ENCODE measurements around the gene KLHL17.
"Not testable (repeated sequence)": the region's sequence is repeated elsewhere in the genome, so short reads cannot be mapped to it uniquely, and the experiment has no call there.

The KLHL17 gene

GRCh38 chr1:978835-979743 lies 18.7 kb downstream of the KLHL17 start:
- Mint-ChIP-seq H3K9me3 (peaks cover 4% of the 10 kb centered on the region), H3K27ac (no peak overlapping the region), H3K4me1 (peaks cover 10% of the 10 kb centered on the region), H3K36me3 (peaks cover 3% of the 10 kb centered on the region), H3K27me3 (peaks cover 43% of the 10 kb centered on the region), H3K4me3 (no peak overlapping the region)
- CTCF ChIA-PET = no interaction called here
- no peak for DNase-seq

GRCh38 chr1:979744-980072 lies 19.3 kb downstream of the KLHL17 start:
- Mint-ChIP-seq H3K27ac (no peak overlapping the region), H3K4me1 (peaks cover 10% of the 10 kb centered on the region), H3K4me3 (no peak overlapping the region), H3K36me3 (peaks cover 3% of the 10 kb centered on the region), H3K27me3 (peaks cover 41% of the 10 kb centered on the region), H3K9me3 (peaks cover 4% of the 10 kb centered on the region)
- no peak for DNase-seq
- CTCF ChIA-PET = interaction anchor here (0.7 kb wide), 1 partner anchor 25 kb away, joined by 3 read pairs; no protein-coding TSS in a partner anchor

DNA sequence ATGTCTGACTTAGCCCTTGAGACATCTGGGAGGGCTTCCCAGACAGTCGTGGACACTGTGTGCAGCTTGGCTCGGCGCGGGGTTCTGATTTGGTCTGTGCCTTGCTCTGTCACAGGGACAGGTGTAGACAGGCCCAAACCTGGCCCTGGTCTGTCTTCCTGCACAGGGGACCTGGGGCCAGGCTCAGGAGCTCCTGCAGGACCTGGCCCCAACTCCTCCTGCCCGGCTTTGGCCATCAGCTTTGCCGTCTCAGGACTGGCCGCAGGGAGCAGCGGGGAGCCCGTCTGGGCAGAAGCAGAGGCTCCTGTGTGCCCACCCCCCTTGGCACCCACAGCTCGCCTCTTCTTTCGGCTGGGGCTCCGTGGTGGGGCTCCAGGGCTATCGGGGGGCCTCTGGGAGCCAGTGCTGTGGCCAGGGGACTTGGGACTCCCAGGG lies 19.8 kb downstream of the KLHL17 start:
- CTCF ChIA-PET = interaction anchor here (0.7 to 1.8 kb wide), 2 partner anchors 24 to 84 kb away, joined by 3 to 9 read pairs; no protein-coding TSS in a partner anchor
- peaks cover 3% of the 10 kb centered on the region for H3K36me3 Mint-ChIP-seq
- DNase-seq = no peak
- peaks cover 41% of the 10 kb centered on the region for H3K27me3 Mint-ChIP-seq
- peaks cover 10% of the 10 kb centered on the region for H3K4me1 Mint-ChIP-seq
- H3K27ac Mint-ChIP-seq = no peak overlapping the region
- no peak overlapping the region for H3K4me3 Mint-ChIP-seq
- H3K9me3 Mint-ChIP-seq = peaks cover 4% of the 10 kb centered on the region

DNA sequence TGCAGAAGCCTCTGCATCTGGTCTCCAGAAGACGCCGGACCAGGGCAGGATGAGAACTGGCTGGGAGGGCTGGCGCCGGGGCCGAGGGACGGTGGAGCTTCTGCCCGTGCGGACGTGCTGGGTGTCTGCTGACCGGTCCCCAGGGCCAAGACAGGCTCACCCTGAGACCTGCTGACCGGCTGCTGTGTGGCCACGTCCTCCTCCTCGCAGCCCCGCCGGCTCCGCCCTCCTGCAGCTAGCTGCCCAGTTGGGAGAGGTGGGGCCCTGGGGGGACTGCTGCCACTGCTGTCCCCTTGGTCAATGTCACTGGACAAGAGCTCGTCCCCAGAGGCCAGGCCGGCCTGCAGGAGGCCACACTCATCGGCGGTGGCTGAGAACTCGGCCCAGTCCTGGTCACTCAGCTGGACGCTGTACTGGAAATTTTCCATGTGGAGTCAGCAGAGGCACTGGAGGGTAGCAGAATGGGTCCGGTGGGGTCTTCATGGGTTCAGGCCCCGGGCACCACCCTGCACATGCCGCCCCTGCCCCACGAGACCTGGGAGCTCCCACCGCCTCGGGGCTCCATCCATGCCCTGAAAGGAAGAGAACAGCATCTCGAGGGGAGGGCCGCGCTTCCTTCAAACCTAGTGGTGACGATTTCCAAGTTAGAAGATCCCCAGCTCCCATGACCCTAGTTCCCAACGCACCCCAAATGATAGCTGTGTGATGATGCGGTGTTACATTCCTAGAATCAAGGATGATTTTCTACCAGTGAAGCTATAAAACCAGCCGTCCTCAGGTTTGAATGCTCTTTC lies 20.4 kb downstream of the KLHL17 start:
- CTCF ChIA-PET = interaction anchor here (0.7 to 1.8 kb wide), 4 partner anchors 9 to 83 kb away, joined by 3 to 9 read pairs (median 3); no protein-coding TSS in a partner anchor
- peaks cover 3% of the 10 kb centered on the region for H3K36me3 Mint-ChIP-seq
- H3K9me3 Mint-ChIP-seq = peaks cover 4% of the 10 kb centered on the region
- H3K27me3 Mint-ChIP-seq = peaks cover 41% of the 10 kb centered on the region
- no peak for DNase-seq
- H3K4me1 Mint-ChIP-seq = peaks cover 6% of the 10 kb centered on the region
- H3K4me3 Mint-ChIP-seq = no peak overlapping the region
- no peak overlapping the region for H3K27ac Mint-ChIP-seq

DNA sequence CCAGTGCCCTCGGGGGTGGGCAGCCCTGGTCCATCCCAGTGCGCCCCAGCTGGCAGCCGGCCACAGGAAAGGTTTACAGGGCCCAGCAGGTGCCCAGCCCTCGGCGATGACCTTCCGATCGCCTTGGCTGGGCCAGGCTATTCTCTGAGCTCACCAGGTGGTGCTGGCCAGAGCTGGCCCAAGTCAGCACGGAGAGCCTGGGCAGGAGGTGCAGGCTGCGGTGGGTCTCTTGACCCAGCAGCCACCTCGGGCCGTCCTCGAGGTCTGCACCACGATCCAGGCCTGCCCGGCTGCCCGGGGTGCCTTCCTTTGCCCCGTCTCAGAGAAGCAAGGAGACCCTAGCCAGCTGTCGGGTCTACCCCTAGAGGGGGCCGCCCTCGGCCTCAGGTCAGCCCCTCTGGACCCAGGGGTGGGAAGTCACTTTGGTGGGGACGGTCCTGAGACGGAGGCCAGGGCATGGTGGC lies 21.1 kb downstream of the KLHL17 start:
- peaks cover 3% of the 10 kb centered on the region for H3K4me1 Mint-ChIP-seq
- CTCF ChIA-PET = interaction anchor here (0.8 to 1.8 kb wide), 3 partner anchors 8 to 82 kb away, joined by 3 to 9 read pairs (median 3); no protein-coding TSS in a partner anchor
- H3K27ac Mint-ChIP-seq = no peak overlapping the region
- H3K4me3 Mint-ChIP-seq = no peak overlapping the region
- DNase-seq = no peak
- H3K27me3 Mint-ChIP-seq = peaks cover 44% of the 10 kb centered on the region
- peaks cover 4% of the 10 kb centered on the region for H3K9me3 Mint-ChIP-seq
- H3K36me3 Mint-ChIP-seq = peaks cover 3% of the 10 kb centered on the region

- peaks cover 4% of the 10 kb centered on the region for H3K9me3 Mint-ChIP-seq
- H3K4me3 Mint-ChIP-seq = no peak within 1 kb of the TSS
- H3K27me3 Mint-ChIP-seq = peaks cover 46% of the 10 kb centered on the region
- H3K27ac Mint-ChIP-seq = no peak within 1 kb of the TSS
- peaks cover 3% of the 10 kb centered on the region for H3K36me3 Mint-ChIP-seq
- CTCF ChIA-PET = interaction anchor here (0.8 to 3.3 kb wide), 8 partner anchors 12 to 309 kb away, joined by 3 to 28 read pairs (median 5); partner anchors contain the start of gene PLEKHN1
- DNase-seq = no peak
- peaks cover 3% of the 10 kb centered on the region for H3K4me1 Mint-ChIP-seq
These were observed 21.7 kb downstream of the KLHL17 start, which contains the start of gene PERM1 for GRCh38 chr1:981955-982558. PERM1 (minus strand) TSS chr1:982093; CDS start chr1:981029, 1,064 bp downstream.

- no peak for DNase-seq
- Mint-ChIP-seq H3K9me3 (peaks cover 4% of the 10 kb centered on the region), H3K27me3 (peaks cover 51% of the 10 kb centered on the region), H3K27ac (no peak overlapping the region), H3K4me1 (peaks cover 3% of the 10 kb centered on the region), H3K4me3 (no peak overlapping the region), H3K36me3 (peaks cover 3% of the 10 kb centered on the region)
- CTCF ChIA-PET = interaction anchor here (0.7 to 4.8 kb wide), 12 partner anchors 9 to 323 kb away, joined by 3 to 40 read pairs (median 5); partner anchors contain the start of genes ISG15 and PLEKHN1
These were observed 22.5 kb downstream of the KLHL17 start for GRCh38 chr1:982765-983436.

- DNase-seq = peak; percentile 73
- Mint-ChIP-seq H3K36me3 (no peaks in the 10 kb centered on the region), H3K9me3 (no peaks in the 10 kb centered on the region), H3K27me3 (peaks cover 55% of the 10 kb centered on the region), H3K4me1 (no peaks in the 10 kb centered on the region), H3K27ac (no peak overlapping the region), H3K4me3 (no peak overlapping the region)
- CTCF ChIA-PET = interaction anchor here (0.7 to 4.8 kb wide), 16 partner anchors 10 to 322 kb away, joined by 3 to 40 read pairs (median 5); partner anchors contain the start of genes ISG15 and PLEKHN1
These were observed 23.6 kb downstream of the KLHL17 start for GRCh38 chr1:983798-984475.

DNA sequence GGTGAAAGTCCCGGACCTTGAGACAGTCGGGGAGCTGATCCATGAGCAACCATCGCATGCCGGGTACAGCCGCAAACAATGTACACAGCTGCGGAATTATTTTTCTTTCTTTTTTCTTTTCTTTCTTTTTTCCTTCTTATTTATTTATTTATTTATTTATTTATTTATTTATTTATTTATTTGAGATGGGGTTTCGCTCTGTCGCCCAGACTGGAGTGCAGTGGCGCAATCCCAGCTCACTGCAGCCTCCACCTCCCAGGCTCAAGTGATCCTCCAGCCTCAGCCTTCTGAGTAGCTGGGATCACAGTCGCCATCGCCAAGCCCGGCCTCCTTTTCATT lies 24.1 kb downstream of the KLHL17 start:
- CTCF ChIA-PET = interaction anchor here (0.8 to 4.8 kb wide), 12 partner anchors 9 to 287 kb away, joined by 3 to 40 read pairs (median 5); partner anchors contain the start of genes ISG15 and PLEKHN1
- H3K9me3 Mint-ChIP-seq = no peaks in the 10 kb centered on the region
- H3K36me3 Mint-ChIP-seq = no peaks in the 10 kb centered on the region
- H3K4me1 Mint-ChIP-seq = no peaks in the 10 kb centered on the region
- H3K27ac Mint-ChIP-seq = no peak overlapping the region
- DNase-seq = no peak
- H3K4me3 Mint-ChIP-seq = no peak overlapping the region
- H3K27me3 Mint-ChIP-seq = peaks cover 60% of the 10 kb centered on the region

- no peaks in the 10 kb centered on the region for H3K9me3 Mint-ChIP-seq
- no peak for DNase-seq
- CTCF ChIA-PET = interaction anchor here (0.9 to 4.8 kb wide), 12 partner anchors 9 to 307 kb away, joined by 3 to 40 read pairs (median 5); partner anchors contain the start of genes ISG15 and PLEKHN1
- no peaks in the 10 kb centered on the region for H3K36me3 Mint-ChIP-seq
- H3K4me3 Mint-ChIP-seq = no peak overlapping the region
- no peaks in the 10 kb centered on the region for H3K4me1 Mint-ChIP-seq
- no peak overlapping the region for H3K27ac Mint-ChIP-seq
- H3K27me3 Mint-ChIP-seq = peaks cover 67% of the 10 kb centered on the region
These were observed 24.7 kb downstream of the KLHL17 start for GRCh38 chr1:985126-985525.

GRCh38 chr1:988061-988460 lies 27.7 kb downstream of the KLHL17 start:
- not testable (repeated sequence) for H3K36me3 Mint-ChIP-seq, H3K4me3 Mint-ChIP-seq, H3K27ac Mint-ChIP-seq, H3K4me1 Mint-ChIP-seq, H3K9me3 Mint-ChIP-seq, DNase-seq
- CTCF ChIA-PET = interaction anchor here (0.8 kb wide), 1 partner anchor 76 kb away, joined by 3 read pairs; no protein-coding TSS in a partner anchor
- peaks cover 75% of the 10 kb centered on the region for H3K27me3 Mint-ChIP-seq

DNA sequence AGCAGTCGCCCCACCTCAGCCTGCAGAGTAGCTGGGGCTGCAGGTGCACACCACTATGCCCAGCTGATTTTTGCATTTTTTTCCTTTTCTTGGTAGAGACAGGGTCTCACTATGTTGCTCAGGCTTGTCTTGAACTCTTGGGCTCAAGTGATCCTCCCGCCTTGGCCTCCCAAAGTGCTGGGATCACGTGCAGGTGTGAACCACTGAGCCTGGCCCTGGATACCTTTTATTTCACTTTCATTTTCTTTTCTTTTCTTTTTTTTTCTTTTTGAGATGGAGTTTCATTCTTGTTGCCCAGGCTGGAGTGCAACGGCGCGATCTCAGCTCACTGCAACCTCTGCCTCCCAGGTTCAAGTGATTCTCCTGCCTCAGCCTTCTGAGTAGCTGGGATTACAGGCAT lies 30.9 kb downstream of the KLHL17 start:
- not testable (repeated sequence) for H3K9me3 Mint-ChIP-seq, H3K36me3 Mint-ChIP-seq, H3K27ac Mint-ChIP-seq, DNase-seq, H3K4me3 Mint-ChIP-seq, H3K4me1 Mint-ChIP-seq
- H3K27me3 Mint-ChIP-seq = peaks cover 76% of the 10 kb centered on the region
- CTCF ChIA-PET = interaction anchor here (1.0 to 1.6 kb wide), 3 partner anchors 8 to 380 kb away, joined by 3 to 9 read pairs (median 5); no protein-coding TSS in a partner anchor

Data from activated naive CD4-positive, alpha-beta T cell treated with anti-CD3 and anti-CD28 coated beads, Interleukin-2, amount 10 ng/mL, durations not matched to agents 7 days and 5 days (primary cell).